Upper lobe of right lung (tissue), 1 donor: ENCODE results near the gene LRRFIP1. TPM values are rescaled to one million over a fixed set of nuclear protein-coding genes. Genes with fewer than 3 reads are reported as not detected.

Experiments
- ATAC-seq: fragments of 200-7000 bp; cut with Tn5 transposase; one replicate; pipeline ENCODE4 v1.9.1; 2020; ENCODE audit warnings: mild to moderate bottlenecking, moderate library complexity
- DNase-seq: peaks from one replicate; pipeline ENCODE4 v3.0.0-alpha.2; 2020
- H3K27ac ChIP-seq: fragments of 200-600 bp; one replicate; pipeline ENCODE4 v1.8.0; 2022
- H3K27me3 ChIP-seq: fragments of 200-600 bp; one replicate; pipeline ENCODE4 v1.8.0; 2022; ENCODE audit warnings: mild to moderate bottlenecking
- H3K36me3 ChIP-seq: fragments of 200-600 bp; one replicate; pipeline ENCODE4 v1.8.0; 2022
- H3K4me1 ChIP-seq: fragments of 200-600 bp; one replicate; pipeline ENCODE4 v1.8.0; 2022
- H3K4me3 ChIP-seq: fragments of 200-600 bp; one replicate; pipeline ENCODE4 v1.8.0; 2022; ENCODE audit warnings: mild to moderate bottlenecking
- H3K9me3 ChIP-seq: fragments of 200-600 bp; one replicate; pipeline ENCODE4 v1.8.0; 2022
- CTCF ChIP-seq: fragments of 200-600 bp; IDR thresholded peaks from one replicate; pipeline ENCODE4 v1.8.0; 2022; ENCODE audit warnings: antibody characterized with exemption
- intact Hi-C: fragments of 100-400 bp; cut with DNase I; formaldehyde crosslinking; loops from one replicate; pipeline ENCODE4 v1.11.0; 2022
- total RNA-seq: library from RNA; stranded (reverse); fragmentation: NEBNext Ultra II Directional; extraction: Animal tissue kit (Norgen Biotek cat#: 25700); gene quantifications from one replicate; pipeline ENCODE4 v1.2.1, GENCODE V29; 2021
- donor health status: DM: no; HTN: yes; CAD: no; lungs with severe emphysema.

LRRFIP1 gene
- total RNA-seq, 1 donor from 2014 or later: 178 TPM

GRCh38 chr2:237633061-237633561 lies 5.7 kb downstream of the LRRFIP1 start:
- H3K4me1 ChIP-seq: peaks cover 11% of the 10 kb centered on the region
- ATAC-seq (peak; percentile 67), DNase-seq (peak; percentile 62)
- H3K27me3 ChIP-seq: no peaks in the 10 kb centered on the region
- TF ChIP-seq CTCF: no peak
- H3K9me3 ChIP-seq: no peaks in the 10 kb centered on the region
- H3K36me3 ChIP-seq: no peaks in the 10 kb centered on the region
- intact Hi-C loops: no loop called here
- no peak overlapping the region for H3K4me3 ChIP-seq
- no peak overlapping the region for H3K27ac ChIP-seq

- Histone ChIP-seq H3K4me1 (no peaks in the 10 kb centered on the region), H3K9me3 (no peaks in the 10 kb centered on the region), H3K27ac (no peak overlapping the region), H3K4me3 (no peak overlapping the region), H3K27me3 (no peaks in the 10 kb centered on the region), H3K36me3 (no peaks in the 10 kb centered on the region)
- ATAC-seq (no peak), DNase-seq (peak; percentile 32)
- intact Hi-C loops: no loop called here
- TF ChIP-seq CTCF: no peak
Observed at GRCh38 chr2:237636578-237636977, 9.2 kb downstream of the LRRFIP1 start.

GRCh38 chr2:237637429-237638135 lies 10.2 kb downstream of the LRRFIP1 start:
- no peak for DNase-seq
- no peaks in the 10 kb centered on the region for H3K4me1 ChIP-seq
- H3K27ac ChIP-seq: no peak overlapping the region
- no peak for ATAC-seq
- H3K36me3 ChIP-seq: no peaks in the 10 kb centered on the region
- no peaks in the 10 kb centered on the region for H3K9me3 ChIP-seq
- no peak for TF ChIP-seq CTCF
- intact Hi-C loops: no loop called here
- H3K27me3 ChIP-seq: no peaks in the 10 kb centered on the region
- no peak overlapping the region for H3K4me3 ChIP-seq

GRCh38 chr2:237638176-237638575 lies 10.8 kb downstream of the LRRFIP1 start:
- no peak for TF ChIP-seq CTCF
- Histone ChIP-seq H3K9me3 (no peaks in the 10 kb centered on the region), H3K27me3 (no peaks in the 10 kb centered on the region), H3K4me3 (no peak overlapping the region), H3K27ac (no peak overlapping the region), H3K36me3 (no peaks in the 10 kb centered on the region), H3K4me1 (no peaks in the 10 kb centered on the region)
- DNase-seq: peak; percentile 43
- intact Hi-C loops: no loop called here
- ATAC-seq: no peak

GRCh38 chr2:237639052-237639835 lies 11.9 kb downstream of the LRRFIP1 start:
- Histone ChIP-seq H3K27ac (no peak overlapping the region), H3K4me3 (no peak overlapping the region), H3K4me1 (no peaks in the 10 kb centered on the region), H3K9me3 (no peaks in the 10 kb centered on the region), H3K36me3 (no peaks in the 10 kb centered on the region), H3K27me3 (no peaks in the 10 kb centered on the region)
- no peak for TF ChIP-seq CTCF
- intact Hi-C loops: no loop called here
- no peak for DNase-seq
- ATAC-seq: no peak
